Stimulated activated CD4-positive, alpha-beta T cell treated with anti-CD3 and anti-CD28 coated beads, Interleukin-4, amount 100 ng/mL, for 4 hours (primary cell): ENCODE measurements around the gene COL26A1.
A peak's percentile ranks its signal among the peaks of the same experiment; 100 is the strongest.
"Not testable (repeated sequence)": the region's sequence is repeated elsewhere in the genome, so short reads cannot be mapped to it uniquely, and the experiment has no call there.

Experiments
- DNase-seq, 2 experiments: peaks; one replicate each; pipeline ENCODE4 v3.0.0-alpha.2; 2020

COL26A1 gene

DNA sequence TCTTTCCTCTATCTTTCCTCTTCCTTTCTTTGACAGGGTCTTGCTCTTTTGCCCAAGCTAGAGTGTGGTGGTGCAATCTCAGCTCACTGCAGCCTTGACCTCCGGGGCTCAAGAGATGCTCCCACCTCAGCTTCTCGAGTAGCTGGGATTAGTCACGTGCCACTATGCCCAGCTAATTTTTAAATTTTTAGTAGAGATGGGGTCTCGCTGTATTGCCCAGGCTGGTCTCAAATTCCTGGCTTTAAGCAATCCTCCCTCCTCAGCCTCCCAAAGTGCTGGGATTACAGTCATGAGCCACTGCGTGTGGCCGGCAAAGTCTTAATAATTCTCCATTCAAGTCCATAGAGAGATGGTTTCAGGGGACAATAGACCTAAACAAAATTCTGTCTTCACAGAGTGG, 40.2 kb downstream of the COL26A1 start:
- no peak for DNase-seq

DNA sequence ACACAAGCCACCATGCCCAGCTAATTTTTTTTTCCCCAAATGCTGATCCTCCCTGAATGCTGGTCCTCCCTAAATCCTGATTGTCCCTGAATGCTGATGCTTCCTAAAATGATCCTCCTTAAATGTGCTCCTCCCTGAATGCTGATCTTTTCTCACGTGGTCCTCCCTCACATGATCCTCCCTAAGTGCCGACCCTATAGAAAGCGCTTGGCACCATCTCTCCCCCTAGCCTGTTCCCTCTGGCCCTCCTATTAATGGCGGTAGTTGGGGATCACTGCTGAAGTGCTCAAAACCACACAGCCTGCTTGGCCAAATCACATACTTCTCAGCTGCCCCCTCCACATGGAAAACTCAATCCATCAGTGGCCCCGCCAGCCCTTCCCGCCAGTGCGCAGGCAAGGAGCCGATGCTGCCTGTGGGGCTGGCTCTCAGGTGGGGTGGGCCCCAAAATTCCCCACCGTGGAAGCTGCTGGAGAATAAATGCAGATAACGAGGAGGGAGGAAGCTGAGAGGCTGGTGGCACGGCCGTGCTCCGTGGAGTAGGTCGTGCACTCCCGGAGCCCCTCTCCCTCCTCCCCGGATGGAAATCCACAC, 42.9 kb downstream of the COL26A1 start:
- no peak for DNase-seq

DNA sequence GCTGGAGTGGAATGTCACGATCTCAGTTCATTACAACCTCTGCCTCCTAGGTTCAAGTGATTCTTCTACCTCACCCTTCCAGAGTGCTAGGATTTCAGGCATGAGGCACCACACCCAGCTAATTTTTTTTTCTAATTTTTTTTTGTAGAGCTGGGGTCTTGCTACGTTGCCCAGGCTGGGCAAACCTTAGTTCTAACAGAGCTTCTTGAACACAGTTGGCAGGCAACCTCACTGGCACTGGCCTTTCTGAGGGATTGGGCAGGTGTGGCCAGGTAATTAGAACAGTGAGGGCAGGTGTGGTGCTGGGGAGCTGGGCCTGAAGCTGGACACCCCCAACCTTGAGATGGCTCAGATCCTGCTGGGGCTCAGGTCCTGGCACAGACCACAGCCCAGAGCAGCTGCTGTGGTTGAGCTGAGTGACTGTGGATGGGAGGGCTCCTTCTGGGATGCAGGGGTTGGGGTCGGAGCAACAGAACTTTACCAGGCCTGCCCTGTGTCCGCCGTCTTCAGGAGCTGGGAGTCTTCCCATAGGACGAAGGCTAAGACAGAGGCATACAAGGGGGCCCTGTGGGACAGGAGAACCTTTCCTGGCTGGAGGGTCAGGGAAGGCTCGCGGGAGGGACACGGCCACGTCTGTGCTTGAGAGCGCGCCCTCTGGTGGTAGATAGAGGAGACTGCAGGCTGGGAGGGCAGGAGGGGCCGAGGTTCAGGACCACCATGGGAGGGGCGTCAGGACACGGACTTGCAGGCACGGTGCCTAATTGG, 48.2 kb downstream of the COL26A1 start:
- DNase-seq = peak; percentile 8 to 31

DNA sequence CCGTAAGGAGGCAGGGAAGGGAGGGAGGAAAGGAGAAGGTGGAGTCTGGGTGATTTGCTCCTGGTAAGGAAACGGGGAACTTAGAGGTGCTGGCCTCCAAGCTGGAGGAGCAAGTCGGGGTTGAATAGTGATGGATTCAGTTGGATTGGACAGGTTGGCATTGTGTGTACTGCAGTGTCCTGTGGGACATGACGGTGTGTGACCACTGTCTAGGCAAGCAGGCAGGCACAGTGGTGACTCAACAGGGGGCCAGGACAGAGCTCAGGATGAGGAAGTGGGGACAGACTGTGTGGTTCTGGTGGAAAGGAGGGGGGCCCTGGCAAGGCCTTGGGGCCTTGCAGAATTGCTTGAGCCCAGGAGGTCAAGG, 48.8 kb downstream of the COL26A1 start:
- no peak for DNase-seq

DNA sequence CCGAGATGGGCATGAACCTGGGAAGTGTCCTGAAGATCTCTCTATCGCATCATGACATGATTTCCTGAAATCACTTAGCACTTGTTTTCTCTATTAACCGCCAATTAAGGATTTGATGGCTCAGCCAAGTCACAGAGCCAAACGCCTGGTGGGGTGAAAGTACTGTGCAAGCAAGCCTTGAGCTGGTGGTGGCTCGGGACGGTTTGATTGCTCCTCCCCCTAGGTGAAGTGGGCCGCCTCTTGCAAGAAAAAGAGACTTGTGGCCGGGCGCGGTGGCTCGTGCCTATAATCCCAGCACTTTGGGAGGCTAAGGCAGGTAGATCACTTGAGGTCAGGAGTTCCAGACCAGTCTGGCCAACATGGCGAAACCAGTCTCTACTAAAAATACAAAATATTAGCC, 50.3 kb downstream of the COL26A1 start:
- DNase-seq = no peak

DNA sequence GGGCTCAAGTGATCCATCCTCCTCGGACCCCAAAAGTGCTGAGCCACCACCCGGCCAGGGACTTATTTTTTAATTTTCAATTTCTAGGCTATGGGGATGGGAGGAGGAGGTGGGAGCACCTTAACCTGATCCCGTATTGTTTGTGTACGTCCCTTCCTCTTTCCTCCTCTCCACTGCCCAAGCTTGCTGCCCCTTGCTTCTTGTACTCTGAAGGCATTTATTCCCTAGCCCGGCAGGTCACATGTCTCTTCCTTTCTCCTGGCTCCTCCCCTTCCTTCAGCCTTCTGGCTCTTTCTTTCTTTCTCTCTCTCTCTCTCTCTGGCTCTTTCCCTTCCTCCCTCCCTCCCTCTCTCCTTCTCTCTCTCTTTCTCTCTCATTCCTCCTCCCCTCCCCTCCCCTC, 56.0 kb downstream of the COL26A1 start:
- DNase-seq = no peak

DNA sequence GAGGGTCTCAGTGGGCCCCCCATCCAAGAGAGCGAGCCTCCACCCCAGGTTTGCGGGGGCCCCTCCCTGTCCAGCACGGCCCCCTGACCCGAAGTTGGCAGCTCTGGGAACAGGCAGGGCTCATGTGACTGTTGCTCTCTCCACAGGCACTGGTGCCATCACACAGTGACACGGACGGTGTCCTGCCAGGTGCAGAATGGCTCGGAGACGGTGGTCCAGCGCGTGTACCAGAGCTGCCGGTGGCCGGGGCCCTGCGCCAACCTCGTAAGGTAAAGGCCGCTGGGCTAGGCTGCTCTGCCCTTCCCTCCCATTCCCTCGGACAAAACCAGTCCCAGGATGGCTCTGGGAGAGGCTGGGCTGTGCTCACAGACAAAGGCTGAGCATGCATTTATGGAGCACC, 57.2 kb downstream of the COL26A1 start:
- DNase-seq = no peak

DNA sequence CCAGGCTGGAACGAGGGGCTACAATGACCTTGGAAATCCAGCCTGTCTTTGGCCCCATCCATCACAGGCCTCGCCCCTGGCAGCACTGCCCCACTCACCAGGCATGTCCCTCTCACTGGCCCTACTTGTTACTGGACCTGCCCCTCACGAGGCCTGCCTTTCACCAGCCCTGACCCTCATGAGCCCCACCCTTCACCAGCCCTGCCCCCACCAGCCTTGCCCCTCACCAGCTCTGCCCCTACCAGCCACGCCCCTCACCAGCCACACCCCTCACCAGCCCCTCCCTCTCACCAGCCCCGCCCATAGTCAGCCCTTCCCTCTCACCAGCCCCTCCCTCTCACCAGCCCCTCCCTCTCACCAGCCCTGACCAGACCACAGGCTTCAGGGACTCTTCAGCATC, 57.8 kb downstream of the COL26A1 start:
- DNase-seq = no peak

DNA sequence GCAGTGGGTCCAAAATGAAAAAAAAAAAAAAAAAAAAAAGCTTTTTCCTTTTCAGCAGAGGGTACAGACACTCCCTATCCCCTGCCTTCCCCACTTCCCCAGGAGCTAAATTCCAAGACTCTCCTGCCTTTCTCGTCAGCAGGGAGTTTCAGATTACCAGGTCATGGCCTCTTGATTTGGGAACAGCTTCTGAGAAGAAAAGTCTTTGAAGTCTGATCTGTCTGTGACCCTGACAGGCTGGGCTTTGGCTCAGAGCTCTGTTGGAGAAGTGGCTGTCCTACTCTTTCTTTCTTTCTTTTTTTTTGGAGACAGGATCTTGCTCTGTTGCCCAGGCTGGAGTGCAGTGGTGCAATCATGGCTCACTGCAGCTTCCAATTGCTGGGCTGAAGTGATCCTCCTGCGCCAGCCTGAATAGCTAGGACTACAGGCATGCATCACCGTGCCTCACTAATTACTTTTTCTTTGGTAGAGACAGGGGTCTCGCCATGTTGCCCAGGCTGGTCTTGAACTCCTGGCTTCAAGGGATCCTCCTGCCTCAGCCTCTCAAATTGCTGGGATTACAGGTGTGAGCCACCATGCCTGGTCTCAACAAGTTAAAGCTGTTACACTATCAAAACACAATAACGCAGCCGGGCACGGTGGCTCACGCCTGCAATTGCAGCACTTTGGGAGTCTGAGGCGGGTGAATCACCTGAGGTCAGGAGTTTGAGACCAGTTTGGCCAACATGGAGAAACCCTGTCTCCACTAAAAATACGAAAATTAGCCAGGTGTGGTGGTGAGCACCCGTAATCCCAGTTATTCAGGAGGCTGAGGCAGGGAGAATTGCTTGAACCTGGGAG, 59.9 kb downstream of the COL26A1 start:
- no peak for DNase-seq

DNA sequence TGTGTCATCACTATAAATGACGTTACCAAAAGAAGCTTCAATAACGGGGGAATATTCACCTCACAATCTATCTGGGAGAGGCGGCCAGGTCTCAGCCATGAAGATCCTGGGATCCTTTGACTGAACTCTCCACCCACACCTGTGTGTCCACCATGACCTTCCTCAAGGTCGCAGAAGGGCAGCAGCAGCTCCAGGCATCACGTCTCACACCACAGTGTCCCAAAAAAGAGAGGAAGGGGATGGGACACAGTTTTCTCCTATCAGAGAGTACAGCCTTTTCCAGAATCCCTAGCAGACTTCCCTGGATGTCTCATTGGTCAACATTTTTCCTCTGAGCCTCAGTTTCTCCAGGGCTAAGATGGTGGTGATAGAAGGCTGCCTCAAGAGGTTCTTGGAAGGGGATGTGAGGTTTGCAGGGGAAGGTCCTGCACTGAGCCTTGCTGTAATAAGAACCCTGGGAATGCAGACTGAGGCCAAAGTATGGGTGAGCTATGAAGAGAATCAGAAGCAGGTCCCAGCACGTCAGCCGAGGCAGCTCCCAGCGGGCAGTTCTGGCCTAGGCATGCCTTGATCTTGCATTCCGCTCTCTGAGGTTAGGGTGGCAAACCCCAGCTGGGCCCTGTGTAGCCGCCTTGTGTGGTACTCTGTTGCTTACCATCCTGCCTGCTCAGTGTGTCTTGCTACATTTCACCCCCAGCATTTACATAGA, 63.8 kb downstream of the COL26A1 start:
- DNase-seq = no peak

DNA sequence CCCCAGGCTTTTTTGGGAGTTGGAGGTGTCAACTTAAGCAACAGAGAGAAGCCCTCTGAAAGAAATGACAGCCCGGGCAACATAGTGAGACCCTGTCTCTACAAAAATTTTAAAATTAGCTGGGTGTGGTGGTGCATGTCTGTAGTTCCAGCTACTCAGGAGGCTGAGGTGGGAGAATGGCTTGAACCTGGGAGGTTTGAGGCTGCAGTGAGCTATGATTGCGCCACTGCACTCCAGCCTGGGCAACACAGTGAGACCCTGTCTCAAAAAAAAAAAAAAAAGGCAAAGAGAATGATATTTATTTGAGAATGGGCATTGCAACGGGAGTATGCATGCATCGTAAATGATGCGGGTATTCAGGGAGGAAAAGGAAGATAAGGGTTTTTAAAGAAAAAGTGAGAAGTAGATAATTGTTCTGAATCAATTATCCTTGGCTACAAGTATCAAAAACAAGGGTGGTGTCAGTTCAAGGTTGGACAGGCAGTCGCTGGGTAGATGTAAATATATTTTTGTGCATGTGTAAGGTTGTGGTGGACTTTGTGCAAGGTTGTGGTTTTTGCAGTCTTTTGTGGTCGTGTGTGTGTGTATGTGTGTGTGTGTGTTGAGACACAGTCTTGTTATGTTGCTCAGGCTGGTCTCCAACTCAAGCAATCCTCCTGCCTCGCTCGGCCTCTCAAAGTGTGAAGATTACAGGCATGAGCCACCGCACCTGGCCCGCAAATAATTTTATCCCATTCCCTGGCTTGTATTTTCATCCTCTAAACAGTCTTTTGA, 65.6 kb downstream of the COL26A1 start:
- no peak for DNase-seq

DNA sequence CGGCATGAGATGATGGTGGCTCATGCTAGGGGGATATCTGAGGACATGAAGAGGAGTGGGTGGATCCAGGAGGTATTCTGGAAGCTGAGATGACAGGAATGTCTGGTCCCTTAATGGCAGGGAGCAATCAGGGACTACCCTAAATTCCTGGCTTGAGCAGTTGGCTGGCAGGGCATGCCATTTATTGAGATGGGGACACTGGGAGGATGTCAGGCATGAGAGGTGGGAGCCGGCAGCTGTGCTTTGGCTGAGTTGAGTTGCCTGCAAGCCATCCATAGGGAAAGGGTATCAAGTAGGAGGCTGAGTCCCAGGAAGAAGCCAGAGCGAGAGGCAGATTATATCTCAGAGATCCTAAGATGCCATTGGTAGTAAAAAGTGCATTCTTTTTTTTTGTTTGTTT, 69.6 kb downstream of the COL26A1 start:
- DNase-seq = no peak

DNA sequence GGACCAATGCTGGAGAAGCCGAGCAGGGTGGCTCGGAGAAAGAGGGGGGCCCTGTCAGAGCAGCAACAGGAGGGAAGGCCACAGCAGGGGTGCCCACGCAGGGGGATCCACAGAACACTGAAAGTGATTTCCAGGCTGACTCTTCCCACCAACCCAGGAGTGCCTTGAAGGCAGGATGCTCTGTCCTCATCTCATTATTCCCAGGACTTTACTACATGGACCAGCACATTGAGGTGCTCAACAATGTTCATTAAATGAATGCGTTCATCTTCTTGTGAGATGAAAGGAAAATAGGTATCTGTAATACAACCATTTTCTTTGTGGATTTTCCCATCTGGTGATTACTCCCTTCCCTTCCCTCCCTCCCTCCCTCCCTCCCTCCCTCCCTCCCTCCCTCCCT, 71.0 kb downstream of the COL26A1 start:
- DNase-seq = no peak

DNA sequence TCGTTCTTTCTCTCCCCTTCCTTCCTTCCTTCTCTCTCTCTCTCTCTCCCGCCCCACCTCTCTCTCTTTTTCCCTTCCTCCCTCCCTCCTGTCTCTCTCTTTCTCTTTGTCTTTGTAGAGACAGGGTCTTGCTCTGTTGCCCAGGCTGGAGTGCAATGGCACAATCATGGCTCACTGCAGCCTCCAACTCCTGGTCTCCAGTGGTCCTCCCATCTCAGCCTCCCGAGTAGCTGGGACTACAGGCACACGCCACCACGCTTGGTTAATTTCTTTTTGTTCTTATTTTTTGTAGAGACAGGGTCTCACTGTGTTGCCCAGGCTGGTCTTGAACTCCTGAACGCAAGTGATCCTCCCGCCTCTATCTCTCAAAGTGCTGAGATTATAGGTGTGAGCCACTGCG, 71.5 kb downstream of the COL26A1 start:
- DNase-seq = not testable (repeated sequence)

DNA sequence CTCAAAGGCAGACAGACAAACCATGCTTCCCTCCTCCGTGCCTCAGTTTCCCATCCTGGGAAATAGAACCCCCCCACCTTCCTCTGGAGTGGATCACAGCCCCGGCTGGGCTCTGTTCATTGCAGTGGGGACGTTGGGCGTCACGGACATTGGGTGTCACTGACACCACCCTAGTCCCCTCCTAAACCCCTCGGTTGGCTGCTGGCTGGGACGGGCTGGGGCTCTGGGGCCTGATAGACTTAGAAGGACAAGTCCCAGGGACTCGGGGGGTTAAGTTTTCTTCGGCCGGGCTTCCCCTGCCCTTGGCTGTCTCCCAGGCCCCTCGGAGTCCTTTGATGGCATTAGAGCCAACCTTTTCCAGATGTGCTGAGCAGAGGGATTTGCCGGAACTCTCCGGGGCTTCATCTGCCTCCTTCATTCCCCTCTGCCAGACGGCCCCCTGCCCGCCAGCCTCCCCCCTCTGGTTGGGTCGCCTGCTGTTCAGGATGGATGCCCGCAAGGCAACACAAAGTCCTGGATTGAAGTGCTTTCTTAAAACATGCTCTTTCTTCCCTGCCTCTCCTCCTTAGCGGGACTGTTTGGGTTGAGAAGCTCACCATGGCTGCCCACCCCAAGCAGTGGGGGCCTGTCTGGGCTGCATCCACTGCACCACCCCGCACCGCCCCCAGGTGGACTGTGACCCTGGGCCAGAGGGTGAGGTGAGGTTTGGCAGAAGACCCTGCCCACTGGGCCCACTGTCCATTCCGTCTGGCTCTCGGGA, 73.0 kb downstream of the COL26A1 start:
- no peak for DNase-seq

DNA sequence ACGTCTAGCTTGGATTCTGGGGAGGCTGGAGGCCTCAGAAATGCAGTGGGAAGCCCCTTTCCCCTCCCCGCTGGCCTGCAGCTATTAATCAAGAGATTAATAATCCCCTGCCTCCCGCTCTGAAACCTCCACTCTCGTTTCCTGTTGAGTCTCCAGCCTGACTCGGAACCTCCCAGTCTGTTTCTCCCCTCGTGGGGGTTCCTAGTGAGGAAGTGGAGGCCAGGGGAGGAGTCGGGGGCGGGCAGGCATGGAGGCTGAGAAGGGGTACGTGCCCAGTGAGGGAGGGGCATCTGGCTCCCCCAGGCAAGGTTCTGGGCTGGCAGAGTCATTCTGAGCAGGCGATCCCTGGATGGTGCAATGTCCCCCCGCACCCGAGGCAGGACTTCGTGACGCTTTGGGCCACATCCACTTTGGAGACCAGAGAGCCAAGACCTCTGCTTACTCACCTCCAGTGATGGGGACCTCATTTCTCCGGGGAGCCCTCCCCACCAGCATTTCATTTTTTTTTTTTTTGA, 73.6 kb downstream of the COL26A1 start:
- DNase-seq = no peak

DNA sequence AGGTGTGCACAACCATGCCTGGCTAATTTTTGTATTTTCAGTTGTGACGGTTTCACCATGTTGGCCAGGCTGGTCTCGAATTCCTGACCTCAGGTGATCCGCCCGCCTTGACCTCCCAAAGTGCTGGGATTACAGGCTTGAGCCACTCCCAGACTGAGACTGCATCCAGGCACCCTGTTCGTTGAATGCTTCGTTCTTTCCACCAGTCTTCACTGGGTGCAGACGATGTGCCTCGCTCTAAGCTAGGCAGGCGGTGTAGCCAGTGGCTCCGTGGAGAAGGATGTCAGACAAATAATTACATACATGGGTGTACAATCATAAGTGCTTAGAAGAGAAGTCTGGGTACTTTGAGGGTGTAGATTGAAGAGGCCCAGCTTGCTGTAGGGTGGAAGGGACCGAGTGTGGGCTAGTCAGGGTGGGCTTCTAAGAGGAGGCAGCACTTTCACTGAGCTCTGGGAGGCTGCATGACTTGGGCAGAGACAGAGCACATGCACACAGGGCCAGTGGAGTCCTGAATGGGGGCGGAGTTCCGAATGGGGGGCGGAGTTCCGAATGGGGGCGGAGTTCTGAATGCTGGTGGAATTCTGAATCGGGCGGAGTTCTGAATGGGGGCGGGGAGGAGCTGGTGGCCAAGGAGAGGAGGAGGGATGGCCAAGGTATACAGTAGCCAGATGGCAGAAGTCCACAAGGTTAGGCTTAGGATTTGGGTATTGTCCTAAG, 74.3 kb downstream of the COL26A1 start:
- no peak for DNase-seq

DNA sequence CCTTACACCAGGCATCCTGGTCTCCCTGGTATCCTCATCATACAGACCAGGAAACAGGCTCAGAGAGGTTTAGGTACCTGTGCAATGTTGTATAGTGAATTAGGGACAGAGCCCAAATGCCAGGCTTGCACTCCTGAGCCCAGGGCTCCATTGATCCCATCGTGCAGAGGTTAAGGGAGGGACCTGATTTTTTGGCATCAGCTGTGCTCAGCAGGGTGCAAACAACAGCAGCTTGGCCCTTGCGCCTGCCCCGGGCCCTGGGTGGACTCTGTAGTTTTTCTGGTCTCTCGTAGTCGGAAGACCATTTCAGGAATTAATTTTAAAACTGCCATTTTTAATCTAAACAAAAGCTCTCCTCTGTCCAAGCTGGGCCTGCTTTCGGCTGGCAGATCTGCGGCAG, 79.2 kb downstream of the COL26A1 start:
- DNase-seq = no peak

DNA sequence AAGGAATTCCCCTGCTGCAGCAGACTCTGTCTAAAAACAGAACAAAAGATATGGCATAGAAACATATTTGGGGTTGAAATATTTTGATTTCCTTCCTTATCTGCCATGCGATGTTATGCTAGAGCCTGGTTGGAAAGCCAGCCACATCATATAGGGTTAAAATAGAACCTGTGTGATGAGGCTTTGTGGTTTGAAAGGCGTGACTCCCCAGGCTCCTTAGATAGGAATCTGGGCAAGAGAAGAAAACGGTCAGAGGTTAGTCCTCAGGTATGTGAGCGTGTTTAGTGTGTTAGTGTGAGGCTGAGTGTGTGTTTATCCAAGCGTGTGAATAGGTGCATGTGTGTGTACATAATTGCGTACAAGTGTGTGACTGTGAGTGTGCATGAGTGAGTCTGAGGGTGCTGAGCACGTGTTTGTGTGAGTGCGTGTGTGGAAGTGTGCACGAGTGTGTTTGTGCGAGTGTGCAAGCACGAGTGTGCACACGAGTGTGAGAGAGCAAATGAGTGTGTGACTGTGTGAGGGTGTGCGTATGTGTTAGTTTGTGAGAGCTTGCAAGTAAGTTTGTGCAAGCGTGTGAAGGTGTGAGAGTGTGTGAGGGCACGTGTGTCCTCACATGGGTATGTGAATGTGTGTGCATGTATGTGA, 79.9 kb downstream of the COL26A1 start:
- no peak for DNase-seq

DNA sequence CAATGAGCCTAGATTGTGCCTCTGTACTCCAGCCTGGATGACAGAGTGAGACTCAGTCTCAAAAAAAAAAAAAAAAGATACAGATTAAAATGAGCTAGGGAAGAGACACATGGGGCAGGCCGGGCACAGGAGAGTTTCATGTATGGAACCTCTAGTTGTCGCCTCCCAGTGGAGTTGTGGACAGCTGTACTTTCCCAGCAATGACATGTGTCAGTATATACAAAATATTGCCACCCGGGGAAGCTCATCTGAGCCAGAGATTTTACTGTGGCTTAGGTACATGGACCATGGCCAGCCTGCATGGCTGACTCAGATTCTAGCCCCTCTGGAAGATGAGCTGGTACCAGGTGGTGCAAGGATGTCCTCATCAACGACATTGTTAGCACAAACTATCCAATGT, 87.4 kb downstream of the COL26A1 start:
- DNase-seq = no peak
